ENCODE results near the gene BMP7. TPM values are rescaled to one million over a fixed set of nuclear protein-coding genes. Genes with fewer than 3 reads are reported as not detected.

Gene BMP7
- total and polyA plus RNA-seq, 2 donors (not counting 3 experiments of a cell fraction or from before 2014, with no cell fraction given): not detected

DNA sequence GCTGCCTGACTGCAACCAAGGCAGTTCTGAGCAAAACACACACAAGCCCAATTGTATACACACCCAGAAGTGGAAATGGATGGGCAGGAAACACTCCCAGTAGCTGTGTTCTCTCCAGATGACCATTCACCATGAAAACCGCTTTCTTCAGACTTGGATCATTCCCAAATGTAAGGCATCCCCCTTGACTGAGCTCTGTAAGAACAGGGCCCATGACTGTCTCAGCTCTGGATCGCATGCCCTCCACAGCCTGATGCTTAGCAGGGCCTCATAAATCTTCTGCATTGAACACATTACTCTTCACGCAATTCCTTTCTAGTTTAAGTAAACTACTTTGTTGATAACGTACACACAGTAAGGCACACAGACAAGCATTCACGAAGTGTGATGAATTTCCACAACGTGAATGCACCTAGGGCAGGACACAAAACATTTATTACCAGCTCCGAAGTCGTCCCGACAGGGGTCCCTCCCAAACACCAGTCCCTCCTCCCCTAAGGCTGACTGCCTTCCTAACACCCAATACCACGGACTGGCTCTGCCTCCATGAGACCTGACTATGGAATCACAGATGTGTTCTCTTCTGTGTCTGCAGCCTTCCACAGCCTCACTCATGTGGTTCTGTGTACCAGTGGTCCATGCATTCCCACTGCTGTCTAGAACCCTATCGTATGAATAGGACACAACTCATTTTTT lies 31.7 kb downstream of the BMP7 start:
- Histone ChIP-seq H3K27ac (ENCODE audit: insufficient read depth, low read depth, low read length) (no peak overlapping the region), H3K27me3 (ENCODE audit: control insufficient read depth in 2 of 2, insufficient read depth in 2 of 2, low read length in 2 of 2) (no peaks in the 10 kb centered on the region), H3K79me2 (ENCODE audit: control insufficient read depth, insufficient read depth, low read length) (no peaks in the 10 kb centered on the region), H3K36me3 (ENCODE audit: control insufficient read depth in 2 of 2, extremely low read depth in 1 of 2, insufficient read depth in 2 of 2, low read length in 2 of 2) (no peaks in the 10 kb centered on the region), H3K9me3 (replicated peaks; ENCODE audit: control insufficient read depth, insufficient read depth, low read length) (no peaks in the 10 kb centered on the region), H2AFZ (ENCODE audit: low read depth, low read length) (no peak overlapping the region), H3K4me1 (ENCODE audit: control insufficient read depth, extremely low read depth, insufficient read depth, low read length) (no peaks in the 10 kb centered on the region), H3K9me1 (replicated peaks; ENCODE audit: control insufficient read depth, extremely low read depth, insufficient read depth, low read length) (no peaks in the 10 kb centered on the region), H3K9ac (replicated peaks; ENCODE audit: extremely low read depth, insufficient read depth, low read length) (no peak overlapping the region), H4K20me1 (replicated peaks; ENCODE audit: control insufficient read depth, extremely low read depth, insufficient read depth, low read length) (no peaks in the 10 kb centered on the region), H3K4me3 (replicated peaks in 1 of 3; ENCODE audit: insufficient read depth in 1 of 3, low read depth in 1 of 3, low read length in 3 of 3) (no peak overlapping the region), H3K4me2 (ENCODE audit: insufficient read depth, low read length) (no peak overlapping the region)
- dilution Hi-C loops (cut with MboI; ENCODE audit: extremely low pct_ligation_motif_present, low sequenced_read_pairs) (no loop called here), intact Hi-C loops (cut with micrococcal nuclease) (no loop called here)
- BruUV-seq (replicated peaks): no TSS peak
- POLR2A ChIA-PET: no interaction called here
- FAIRE-seq (no peak), DNase-seq (ENCODE audit: low read depth, low spot score) (no peak)
- CTCF ChIA-PET: no interaction called here
- TF ChIP-seq, protein P1, sequence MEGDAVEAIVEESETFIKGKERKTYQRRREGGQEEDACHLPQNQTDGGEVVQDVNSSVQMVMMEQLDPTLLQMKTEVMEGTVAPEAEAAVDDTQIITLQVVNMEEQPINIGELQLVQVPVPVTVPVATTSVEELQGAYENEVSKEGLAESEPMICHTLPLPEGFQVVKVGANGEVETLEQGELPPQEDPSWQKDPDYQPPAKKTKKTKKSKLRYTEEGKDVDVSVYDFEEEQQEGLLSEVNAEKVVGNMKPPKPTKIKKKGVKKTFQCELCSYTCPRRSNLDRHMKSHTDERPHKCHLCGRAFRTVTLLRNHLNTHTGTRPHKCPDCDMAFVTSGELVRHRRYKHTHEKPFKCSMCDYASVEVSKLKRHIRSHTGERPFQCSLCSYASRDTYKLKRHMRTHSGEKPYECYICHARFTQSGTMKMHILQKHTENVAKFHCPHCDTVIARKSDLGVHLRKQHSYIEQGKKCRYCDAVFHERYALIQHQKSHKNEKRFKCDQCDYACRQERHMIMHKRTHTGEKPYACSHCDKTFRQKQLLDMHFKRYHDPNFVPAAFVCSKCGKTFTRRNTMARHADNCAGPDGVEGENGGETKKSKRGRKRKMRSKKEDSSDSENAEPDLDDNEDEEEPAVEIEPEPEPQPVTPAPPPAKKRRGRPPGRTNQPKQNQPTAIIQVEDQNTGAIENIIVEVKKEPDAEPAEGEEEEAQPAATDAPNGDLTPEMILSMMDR (IDR thresholded peaks at IDR 0.05; ENCODE audit: extremely low read depth in 1 of 2, insufficient read depth in 1 of 2, low read depth in 1 of 2, low read length in 2 of 2): no peak
- TF ChIP-seq POLR2A (IDR thresholded peaks at IDR 0.05; ENCODE audit: low read depth, low read length) (no peak), EZH2 (IDR thresholded peaks at IDR 0.05; ENCODE audit: borderline replicate concordance, low read depth, low read length, severe bottlenecking) (no peak), MYC (IDR thresholded peaks at IDR 0.05; ENCODE audit: low read depth, low read length) (no peak), JUN (IDR thresholded peaks at IDR 0.05; ENCODE audit: borderline replicate concordance, insufficient read depth, insufficient read length, low read depth) (no peak), FOS (IDR thresholded peaks at IDR 0.05; ENCODE audit: borderline replicate concordance, insufficient read depth, low read length) (no peak), POLR2AphosphoS5 (IDR thresholded peaks at IDR 0.05; ENCODE audit: insufficient read depth, low read depth, low read length) (no peak), GATA2 (IDR thresholded peaks at IDR 0.05; ENCODE audit: insufficient read depth, insufficient read length, low read depth, low read length) (no peak)
- TF ChIP-seq, protein P2, sequence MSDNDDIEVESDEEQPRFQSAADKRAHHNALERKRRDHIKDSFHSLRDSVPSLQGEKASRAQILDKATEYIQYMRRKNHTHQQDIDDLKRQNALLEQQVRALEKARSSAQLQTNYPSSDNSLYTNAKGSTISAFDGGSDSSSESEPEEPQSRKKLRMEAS (IDR thresholded peaks at IDR 0.05; ENCODE audit: insufficient read depth, insufficient read length): no peak

Data from endothelial cell of umbilical vein (primary cell).